H1 (cell line): ENCODE measurements around the gene LRRK1. TPM values are rescaled to one million over a fixed set of nuclear protein-coding genes. Genes with fewer than 3 reads are reported as not detected.

Experiments
- CTCF ChIA-PET: fragments of 300-600 bp; sonication (Branson Sonifier 250); formaldehyde crosslinking; loops from one replicate; lab custom pipeline; 2021; ENCODE audit not compliant: partially characterized antibody; lab: Charles Lee
- POLR2A ChIA-PET: fragments of 300-600 bp; sonication (Branson Sonifier 250); formaldehyde crosslinking; loops from one replicate; lab custom pipeline; 2021; ENCODE audit warnings: inconsistent platforms; ENCODE audit not compliant: partially characterized antibody; lab: Charles Lee
- DNase-seq, 2 experiments: peaks; one replicate each; pipeline versions ENCODE4 v3.0.0 to v3.0.0-alpha.2; 2010 to 2022; ENCODE audit warnings: low spot score in 2 of 2, low read depth in 1 of 2, mixed read lengths in 1 of 2
- FAIRE-seq: peaks from 2 replicates; lab custom pipeline; 2011; peaks lifted over from hg19 to GRCh38; lab: Jason Lieb, UNC
- H2AFZ ChIP-seq: 2 replicates; pipeline ENCODE4 v1.8.1; 2012; ENCODE audit warnings: low read length, inconsistent platforms
- H2AK5ac ChIP-seq: 2 replicates; pipeline ENCODE4 v1.6.1; 2013; ENCODE audit warnings: low read depth, low read length
- H2BK120ac ChIP-seq: replicated peaks from 2 replicates; pipeline ENCODE3; 2013; ENCODE audit warnings: low read depth, low read length, inconsistent platforms
- H2BK12ac ChIP-seq: 2 replicates; pipeline ENCODE4 v1.6.1; 2013; ENCODE audit warnings: low read depth, low read length
- H2BK15ac ChIP-seq: 2 replicates; pipeline ENCODE4 v1.6.1; 2013; ENCODE audit warnings: low read length
- H2BK20ac ChIP-seq: 2 replicates; pipeline ENCODE4 v1.6.1; 2013; ENCODE audit warnings: low read length
- H2BK5ac ChIP-seq: 2 replicates; pipeline ENCODE4 v1.6.1; 2013; ENCODE audit warnings: low read depth, low read length
- H3K14ac ChIP-seq: 2 replicates; pipeline ENCODE4 v1.6.1; 2013; ENCODE audit warnings: inconsistent platforms; ENCODE audit not compliant: insufficient read length
- H3K18ac ChIP-seq: 2 replicates; pipeline ENCODE4 v1.6.1; 2013; ENCODE audit warnings: low read length; ENCODE audit errors: extremely low read depth
- H3K23ac ChIP-seq: 2 replicates; pipeline ENCODE4 v1.6.1; 2013; ENCODE audit warnings: inconsistent platforms; ENCODE audit not compliant: insufficient read length
- H3K23me2 ChIP-seq: 2 replicates; pipeline ENCODE4 v1.6.1; 2013; ENCODE audit warnings: low read depth, low read length
- H3K27ac ChIP-seq: 2 replicates; pipeline ENCODE4 v1.6.1; 2011; ENCODE audit warnings: low read depth, low read length, inconsistent platforms
- H3K27me3 ChIP-seq, 4 experiments: replicated peaks in 1 of 4; 1 replicate in 1 of 4; 2 replicates in 3 of 4; pipeline versions ENCODE4 v1.6.1 to v1.8.1; 2011 to 2013; ENCODE audit warnings: low read length in 3 of 4, mild to moderate bottlenecking in 3 of 4, inconsistent platforms in 2 of 4, mixed read lengths in 2 of 4, moderate library complexity in 1 of 4; ENCODE audit not compliant: control insufficient read depth in 3 of 4, insufficient read depth in 3 of 4; ENCODE audit errors: extremely low read depth in 1 of 4
- H3K36me3 ChIP-seq, 4 experiments: 2 replicates each; pipeline versions ENCODE4 v1.6.1 to v1.8.1; 2011 to 2013; ENCODE audit warnings: mild to moderate bottlenecking in 4 of 4, low read length in 3 of 4, moderate library complexity in 2 of 4, control low read depth in 1 of 4, inconsistent platforms in 1 of 4; ENCODE audit not compliant: insufficient read depth in 4 of 4, control insufficient read depth in 2 of 4
- H3K4ac ChIP-seq: replicated peaks from 2 replicates; pipeline ENCODE3; 2013; ENCODE audit warnings: low read length, low read depth, mixed read lengths, inconsistent platforms; ENCODE audit not compliant: insufficient read length
- H3K4me1 ChIP-seq, 4 experiments: replicated peaks in 1 of 4; 1 replicate in 1 of 4; 2 replicates in 3 of 4; pipeline versions ENCODE4 v1.6.1 to v1.8.1; 2011 to 2013; ENCODE audit warnings: low read length in 3 of 4, inconsistent platforms in 2 of 4, mixed read lengths in 1 of 4; ENCODE audit not compliant: insufficient read depth in 4 of 4, control insufficient read depth in 3 of 4
- H3K4me2 ChIP-seq, 2 experiments: 2 replicates each; pipeline versions ENCODE4 v1.6.1 to v1.8.1; 2011 to 2013; ENCODE audit warnings: low read depth in 2 of 2, low read length in 2 of 2, control low read depth in 1 of 2, inconsistent platforms in 1 of 2, mild to moderate bottlenecking in 1 of 2; ENCODE audit not compliant: insufficient read depth in 1 of 2
- H3K4me3 ChIP-seq, 4 experiments: fragments of 200-600, 300-600 bp in 1 of 4; sonication (generic), shearing (Covaris generic), sonication (Bioruptor Twin) in 1 of 4; 2 replicates each; pipeline versions ENCODE4 v1.5.1 to v1.8.1; 2011 to 2016; ENCODE audit warnings: low read length in 4 of 4, low read depth in 3 of 4, control low read depth in 2 of 4, inconsistent platforms in 2 of 4, mild to moderate bottlenecking in 2 of 4, mixed read lengths in 1 of 4, moderate library complexity in 1 of 4; ENCODE audit not compliant: insufficient read depth in 2 of 4; ENCODE audit errors: extremely low read depth in 1 of 4
- H3K56ac ChIP-seq: replicated peaks from 2 replicates; pipeline ENCODE3; 2013; ENCODE audit warnings: low read depth, mild to moderate bottlenecking, mixed read lengths, low read length, inconsistent platforms; ENCODE audit not compliant: insufficient read length
- H3K79me1 ChIP-seq: 2 replicates; pipeline ENCODE4 v1.6.1; 2013; ENCODE audit warnings: low read depth, low read length, control low read depth
- H3K79me2 ChIP-seq, 2 experiments: 2 replicates each; pipeline versions ENCODE4 v1.6.1 to v1.8.1; 2012 to 2013; ENCODE audit warnings: low read length in 2 of 2, mild to moderate bottlenecking in 2 of 2, inconsistent platforms in 1 of 2; ENCODE audit not compliant: insufficient read depth in 2 of 2, control insufficient read depth in 1 of 2
- H3K9ac ChIP-seq, 4 experiments: replicated peaks in 1 of 4; 1 replicate in 1 of 4; 2 replicates in 3 of 4; pipeline versions ENCODE4 v1.6.1 to v1.8.1; 2011 to 2013; ENCODE audit warnings: low read depth in 3 of 4, low read length in 3 of 4, control low read depth in 2 of 4, mild to moderate bottlenecking in 2 of 4, moderate library complexity in 2 of 4, inconsistent platforms in 1 of 4; ENCODE audit errors: extremely low read depth in 1 of 4
- H3K9me3 ChIP-seq, 2 experiments: 2 replicates each; pipeline versions ENCODE4 v1.6.1 to v1.8.1; 2012 to 2013; ENCODE audit warnings: mild to moderate bottlenecking in 2 of 2, moderate library complexity in 2 of 2, control low read depth in 1 of 2, inconsistent platforms in 1 of 2, low read depth in 1 of 2, low read length in 1 of 2, mixed read lengths in 1 of 2; ENCODE audit not compliant: insufficient read depth in 2 of 2
- H4K20me1 ChIP-seq, 2 experiments: replicated peaks in 1 of 2; 2 replicates each; pipeline versions ENCODE3 to v1.8.1; 2011 to 2013; ENCODE audit warnings: inconsistent platforms in 2 of 2, low read length in 2 of 2, mild to moderate bottlenecking in 1 of 2; ENCODE audit not compliant: insufficient read depth in 2 of 2, control insufficient read depth in 1 of 2
- H4K5ac ChIP-seq: 2 replicates; pipeline ENCODE4 v1.6.1; 2013; ENCODE audit warnings: low read length, low read depth, mixed read lengths, inconsistent platforms; ENCODE audit not compliant: insufficient read length
- H4K8ac ChIP-seq: 2 replicates; pipeline ENCODE4 v1.8.0; 2013; ENCODE audit warnings: mild to moderate bottlenecking, moderate library complexity, low read length, inconsistent platforms; ENCODE audit not compliant: insufficient read depth; ENCODE audit errors: extremely low read depth
- H4K91ac ChIP-seq: replicated peaks from 2 replicates; pipeline ENCODE3; 2013; ENCODE audit warnings: low read length, mixed read lengths, inconsistent platforms; ENCODE audit not compliant: insufficient read length
- CEBPB ChIP-seq: IDR thresholded peaks from 2 replicates; pipeline ENCODE4 v1.6.1; 2012; ENCODE audit warnings: low read depth, low read length
- EZH2 ChIP-seq: fragments of 200-600 bp; sonication (generic); IDR thresholded peaks from 2 replicates; pipeline ENCODE4 v1.7.1; 2012; ENCODE audit warnings: low read depth, mild to moderate bottlenecking, moderate library complexity, low read length, inconsistent platforms; ENCODE audit not compliant: severe bottlenecking
- GTF2F1 ChIP-seq: IDR thresholded peaks from 2 replicates; pipeline ENCODE4 v1.6.1; 2012; ENCODE audit warnings: low read depth, low read length, improper control_type of control experiment, borderline replicate concordance
- KDM1A ChIP-seq: fragments of 200-600, 300-600 bp; sonication (generic); IDR thresholded peaks from 2 replicates; pipeline ENCODE4 v1.7.1; 2016; ENCODE audit warnings: mild to moderate bottlenecking, low read length, borderline replicate concordance
- RNF2 ChIP-seq: fragments of 200-900, 300-1000 bp; sonication (generic); IDR thresholded peaks from 2 replicates; pipeline ENCODE4 v1.7.1; 2016; ENCODE audit warnings: borderline replicate concordance, low read depth, mild to moderate bottlenecking, antibody characterized with exemption, low read length; ENCODE audit not compliant: poor library complexity, severe bottlenecking; ENCODE audit errors: missing control alignments
- RXRA ChIP-seq: IDR thresholded peaks from 2 replicates; pipeline ENCODE4 v1.6.1; 2011; ENCODE audit warnings: low read depth, mild to moderate bottlenecking, low read length, moderate library complexity; ENCODE audit not compliant: insufficient read depth
- SIN3A ChIP-seq, 2 experiments: IDR thresholded peaks in 1 of 2; conservative IDR thresholded peaks in 1 of 2; 2 replicates each; pipeline ENCODE4 v1.6.1; 2011 to 2012; ENCODE audit warnings: low read length in 2 of 2, improper control_type of control experiment in 1 of 2, low read depth in 1 of 2, mild to moderate bottlenecking in 1 of 2
- SP1 ChIP-seq: IDR thresholded peaks from 2 replicates; pipeline ENCODE4 v1.6.1; 2011; ENCODE audit warnings: low read depth, low read length
- SUZ12 ChIP-seq: fragments of 200-600 bp; sonication (generic); IDR thresholded peaks from 2 replicates; pipeline ENCODE4 v1.6.1; 2012; ENCODE audit warnings: mild to moderate bottlenecking, inconsistent platforms, low read length, moderate library complexity, mixed read lengths
- TBP ChIP-seq: IDR thresholded peaks from 2 replicates; pipeline ENCODE4 v1.6.1; 2011; ENCODE audit warnings: low read depth, low read length, improper control_type of control experiment
- WGBS, 2 experiments: shearing (Covaris generic) in 1 of 2; methylation state at CpG; one replicate each; pipeline versions ENCODE4 v1.1.6 to v1.1.7; 2013 to 2015; ENCODE audit warnings: low lambda C conversion rate in 2 of 2, mixed read lengths in 2 of 2, inconsistent platforms in 1 of 2, low coverage in 1 of 2, missing lambda C conversion rate in 1 of 2; ENCODE audit not compliant: insufficient replicate concordance in 2 of 2, insufficient coverage in 1 of 2, insufficient read length in 1 of 2; ENCODE audit errors: extremely low coverage in 1 of 2, missing lambda C conversion rate in 1 of 2; 5-methylcytosine and 5-hydroxymethylcytosine counted together
- polyA plus RNA-seq, 7 experiments: library from polyadenylated mRNA; depleted of rRNA in 3 of 7; stranded (reverse) in 5 of 7; unstranded in 2 of 7; fragments of >200 nt in 5 of 7; fragments of 200-250 nt in 2 of 7; gene quantifications; 1 replicate in 5 of 7; 2 replicates in 1 of 7; 4 replicates in 1 of 7; pipeline versions ENCODE4 v1.2.1 to v1.2.3, GENCODE V29; 2011 to 2013; ENCODE audit warnings: missing spikeins in 2 of 7, mixed read lengths in 2 of 7
- total RNA-seq: library from RNA; stranded (reverse); fragmentation: NEBNext Ultra II Directional; extraction: Animal tissue kit (Norgen Biotek cat#: 25700); gene quantifications from 2 replicates; pipeline ENCODE4 v1.2.1, GENCODE V29; 2021
- TF ChIP-seq, protein P1 (sequence below): IDR thresholded peaks from 2 replicates; pipeline ENCODE4 v1.6.1; 2011; ENCODE audit warnings: low read depth, mild to moderate bottlenecking, low read length; ENCODE audit not compliant: insufficient read depth

Gene LRRK1
- total and polyA plus RNA-seq, 2 of the 8 experiments (the other 6 are each of a cell fraction or from before 2014, with no cell fraction given) = 1.2 to 3.6 TPM

DNA sequence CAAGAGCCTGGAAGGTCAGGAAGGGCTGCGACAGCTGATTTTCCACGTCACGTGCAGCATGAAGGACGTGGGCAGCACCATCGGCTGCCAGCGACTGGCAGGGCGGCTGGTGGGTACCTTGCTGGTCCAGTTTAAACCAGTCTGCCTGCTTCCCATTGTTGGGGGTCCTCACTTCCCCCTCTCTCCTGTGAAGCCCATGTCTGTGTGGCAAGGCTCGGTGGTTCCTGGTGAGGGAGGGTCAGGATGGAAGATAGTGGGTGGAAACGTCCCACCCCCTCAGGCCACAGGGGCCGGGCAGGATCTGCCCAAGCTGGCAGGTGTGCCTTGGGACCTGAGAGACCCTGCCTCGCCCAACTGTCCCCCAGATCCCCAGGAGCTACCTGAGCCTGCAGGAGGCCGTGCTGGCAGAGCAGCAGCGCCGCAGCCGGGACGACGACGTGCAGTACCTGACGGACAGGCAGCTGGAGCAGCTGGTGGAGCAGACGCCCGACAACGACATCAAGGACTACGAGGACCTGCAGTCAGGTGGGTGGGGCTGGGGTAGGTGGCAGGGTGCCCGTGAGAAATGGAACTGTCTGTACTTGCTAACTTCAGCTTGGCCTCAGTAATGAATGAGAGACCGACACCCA lies 108.2 kb downstream of the LRRK1 start:
- H2BK20ac ChIP-seq = no peak overlapping the region
- H2AK5ac ChIP-seq = 0 out of 2 replicates have a peak overlapping the region, but pooled peaks have one; percentile 57
- H3K27ac ChIP-seq = no peak overlapping the region
- peak overlapping the region; percentile 0; the same call in 1 of the 2 replicates for H2BK15ac ChIP-seq
- H2BK5ac ChIP-seq = peak overlapping the region; percentile 60; the same call in 1 of the 2 replicates
- H3K4me2 ChIP-seq = no peak overlapping the region
- DNase-seq (peak in 1 of 2 experiments; percentile 46), FAIRE-seq (no peak)
- peak overlapping the region; percentile 34 for H4K91ac ChIP-seq
- H4K20me1 ChIP-seq = no peaks in the 10 kb centered on the region
- H3K18ac ChIP-seq = no peak overlapping the region; the same call in 1 of the 2 replicates
- no peaks in the 10 kb centered on the region for H3K9me3 ChIP-seq
- ChIA-PET POLR2A (interaction anchor here (0.8 to 1.0 kb wide), 2 partner anchors 11 to 35 kb away, joined by 3 read pairs; no protein-coding TSS in a partner anchor), CTCF (interaction anchor here (0.7 to 4.2 kb wide), 9 partner anchors 8 to 231 kb away, joined by 3 to 24 read pairs (median 4); no protein-coding TSS in a partner anchor)
- no peak overlapping the region for H3K23ac ChIP-seq
- H3K14ac ChIP-seq = no peak overlapping the region
- peak overlapping the region; percentile 53; the same call in 1 of the 2 replicates for H2BK12ac ChIP-seq
- H3K4me3 ChIP-seq = no peak overlapping the region
- H3K79me1 ChIP-seq = no peaks in the 10 kb centered on the region
- H3K56ac ChIP-seq = no peak overlapping the region
- H2AFZ ChIP-seq = no peak overlapping the region
- no peak overlapping the region for H3K9ac ChIP-seq
- no peak overlapping the region; the same call in 1 of the 2 replicates for H4K8ac ChIP-seq
- H2BK120ac ChIP-seq = no peak overlapping the region
- H3K36me3 ChIP-seq = no peaks in the 10 kb centered on the region
- no peaks in the 10 kb centered on the region for H3K4me1 ChIP-seq
- no peak overlapping the region for H3K4ac ChIP-seq
- no peaks in the 10 kb centered on the region; the same call in 1 of the 2 replicates for H3K23me2 ChIP-seq
- H3K27me3 ChIP-seq = no peaks in the 10 kb centered on the region; a peak in 1 of 7 replicates
- no peaks in the 10 kb centered on the region for H3K79me2 ChIP-seq
- WGBS, 2 experiments = 93% methylated on average over 20 of the region's 25 CpGs; no CpG with 5 or more reads in 1 of the 2 experiments
- no peak overlapping the region for H4K5ac ChIP-seq
- TF ChIP-seq RXRA = no peak
- TF ChIP-seq, protein P1, sequence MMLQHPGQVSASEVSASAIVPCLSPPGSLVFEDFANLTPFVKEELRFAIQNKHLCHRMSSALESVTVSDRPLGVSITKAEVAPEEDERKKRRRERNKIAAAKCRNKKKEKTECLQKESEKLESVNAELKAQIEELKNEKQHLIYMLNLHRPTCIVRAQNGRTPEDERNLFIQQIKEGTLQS = no peak
- TF ChIP-seq SIN3A (conservative IDR thresholded peaks at IDR 0.05 in 1 of 2, IDR thresholded peaks at IDR 0.05 in 1 of 2; ENCODE audit: low read depth in 1 of 2, low read length in 2 of 2) = no peak
- TF ChIP-seq GTF2F1 = no peak
- no peak for TF ChIP-seq SP1
- TF ChIP-seq SUZ12 = no peak
- no peak for TF ChIP-seq CEBPB
- TF ChIP-seq KDM1A = no peak
- TF ChIP-seq TBP = no peak
- no peak for TF ChIP-seq EZH2
- TF ChIP-seq RNF2 = no peak
